Inferior parietal cortex (tissue), 1 donor: ENCODE data around the gene ADCY3.

ENCODE experiments used
- DNase-seq: peaks from one replicate; pipeline ENCODE4 v3.0.0-alpha.2; 2016; ENCODE audit errors: extremely low spot score

Gene ADCY3

DNA sequence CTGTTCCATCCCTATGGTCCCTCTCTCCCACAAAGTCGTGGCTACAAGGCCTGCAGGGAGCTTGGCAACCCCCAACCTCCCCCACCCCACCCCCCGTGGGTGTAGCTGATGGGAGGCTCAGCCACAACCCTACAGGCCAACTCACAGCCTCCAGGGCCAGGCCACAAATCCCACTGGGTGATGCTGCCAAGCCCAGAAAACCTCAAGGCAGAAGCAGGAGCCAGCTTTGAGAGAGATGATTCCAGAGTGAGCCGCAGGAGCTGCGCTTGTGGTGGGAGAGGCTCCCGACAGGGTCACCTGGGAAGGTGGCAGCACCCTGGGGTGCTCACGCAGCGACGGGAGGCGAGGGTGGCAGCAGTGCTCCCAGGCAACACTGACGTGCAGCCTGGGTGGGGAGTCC is 44.8 kb downstream of the ADCY3 start:
- no peak for DNase-seq

- DNase-seq, result no peak
Measured at GRCh38 chr2:24874035-24874434, 46.0 kb downstream of the ADCY3 start.

DNA sequence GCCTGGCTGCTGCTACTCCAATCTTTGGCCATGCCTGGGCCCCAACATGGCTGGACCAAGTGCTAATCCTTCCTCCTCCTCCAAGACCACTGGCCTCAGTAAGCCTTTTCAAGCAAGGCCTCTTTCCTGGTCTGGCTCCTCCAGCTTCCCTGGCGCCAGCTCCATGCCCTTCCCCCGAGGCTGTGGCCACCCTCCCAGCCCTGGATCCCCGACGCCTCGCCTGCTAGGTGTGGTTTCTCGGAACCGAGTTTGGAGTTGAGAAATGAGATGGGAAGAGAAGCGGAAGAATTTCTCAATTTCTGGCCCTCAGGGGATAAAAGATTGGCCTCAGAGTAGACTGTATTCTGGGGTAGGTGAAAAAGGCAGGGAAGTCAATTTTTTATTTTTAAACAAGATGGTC is 46.4 kb downstream of the ADCY3 start:
- no peak for DNase-seq

- DNase-seq, result no peak
Measured at GRCh38 chr2:24872344-24873115, 47.5 kb downstream of the ADCY3 start.

- DNase-seq, result no peak
Measured at GRCh38 chr2:24871852-24872333, 48.1 kb downstream of the ADCY3 start.

- no peak for DNase-seq
Measured at GRCh38 chr2:24870891-24871705, 48.9 kb downstream of the ADCY3 start.

- DNase-seq, result no peak
Measured at GRCh38 chr2:24870440-24870839, 49.6 kb downstream of the ADCY3 start.

- no peak for DNase-seq
Measured at GRCh38 chr2:24866946-24867345, 53.1 kb downstream of the ADCY3 start.

DNA sequence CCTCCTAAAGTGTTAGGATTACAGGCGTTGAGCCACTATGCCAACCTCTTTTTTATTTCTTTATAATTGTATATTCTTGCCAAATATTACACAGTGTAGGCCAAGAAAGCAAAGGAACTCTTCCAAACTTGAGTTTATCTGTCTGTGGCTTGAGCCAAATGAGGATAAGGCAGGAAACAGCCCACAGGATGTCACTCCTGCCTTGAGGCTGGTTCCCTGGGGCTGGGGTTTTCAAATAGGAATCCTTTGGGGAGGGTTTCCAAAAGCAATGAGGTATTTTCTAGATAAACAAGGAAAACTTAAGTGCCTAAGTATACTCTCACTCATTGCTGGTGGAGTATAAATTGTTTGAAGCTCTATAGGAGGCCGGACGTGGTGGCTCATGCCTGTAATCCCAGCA is 56.4 kb downstream of the ADCY3 start:
- DNase-seq, result no peak

DNA sequence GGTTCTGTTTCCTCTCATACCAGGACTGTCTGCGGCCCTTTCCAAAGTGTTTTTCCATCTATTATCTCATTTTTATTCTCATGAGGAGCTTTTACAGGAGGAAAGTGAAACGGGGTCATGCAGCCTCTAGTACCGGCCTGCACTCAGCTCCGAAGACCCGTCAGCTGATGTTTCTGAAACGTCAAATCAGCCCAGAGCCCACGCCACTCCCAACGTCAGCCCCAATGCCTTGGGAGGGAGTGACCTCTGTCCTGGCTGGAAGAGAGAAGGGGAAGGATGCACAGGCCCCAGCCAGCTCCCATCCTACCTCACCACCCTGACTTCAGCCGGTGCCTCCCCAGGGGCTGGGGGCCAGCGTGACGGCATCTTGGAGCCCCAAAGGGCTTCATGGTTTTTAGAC is 58.5 kb downstream of the ADCY3 start:
- DNase-seq, result no peak

- DNase-seq, result no peak
Measured at GRCh38 chr2:24860631-24861030, 59.4 kb downstream of the ADCY3 start.

GRCh38 chr2:24859968-24860600 is 60.0 kb downstream of the ADCY3 start:
- no peak for DNase-seq

DNA sequence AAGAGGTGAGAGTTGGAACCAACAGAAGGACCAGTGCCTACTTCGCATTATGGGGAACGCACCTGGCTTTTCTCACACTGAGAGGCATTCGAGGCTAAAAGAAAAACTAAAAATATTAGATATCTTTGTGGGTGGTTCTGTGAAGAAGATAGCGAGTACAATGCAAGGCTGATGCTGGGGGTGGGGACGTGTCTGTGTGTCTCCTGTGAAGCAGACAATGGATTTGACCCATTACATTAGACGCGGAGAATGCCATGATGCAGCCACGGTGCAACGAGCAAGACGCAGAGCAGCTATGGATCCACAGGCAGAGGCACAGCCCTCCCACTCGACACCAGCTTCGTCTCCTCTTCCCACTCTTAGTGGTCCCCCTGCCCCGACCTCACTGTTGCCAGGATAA is 61.0 kb downstream of the ADCY3 start:
- no peak for DNase-seq

GRCh38 chr2:24857746-24858145 is 62.3 kb downstream of the ADCY3 start:
- DNase-seq, result no peak

- no peak for DNase-seq
Measured at GRCh38 chr2:24856791-24857211, 63.2 kb downstream of the ADCY3 start.

DNA sequence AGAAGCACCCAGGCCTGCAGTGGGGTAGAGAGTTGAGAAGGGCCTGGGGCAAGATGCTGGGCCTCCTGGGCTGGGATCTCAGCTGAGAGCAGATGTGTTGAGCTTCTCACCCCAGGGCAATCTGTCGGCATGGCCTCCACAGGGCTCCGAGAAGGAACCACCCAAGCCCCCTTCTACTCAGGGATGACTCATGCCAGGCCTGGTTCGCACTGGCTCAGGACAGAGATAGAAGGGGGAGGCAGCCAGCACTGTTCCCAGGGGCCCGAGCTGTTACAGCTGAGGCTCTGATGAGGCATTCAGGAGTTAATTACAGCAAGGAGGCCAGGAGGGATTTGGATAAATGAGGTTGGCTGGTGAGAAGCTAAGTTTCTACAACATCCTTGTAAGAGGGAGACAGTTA is 64.3 kb downstream of the ADCY3 start:
- no peak for DNase-seq

DNA sequence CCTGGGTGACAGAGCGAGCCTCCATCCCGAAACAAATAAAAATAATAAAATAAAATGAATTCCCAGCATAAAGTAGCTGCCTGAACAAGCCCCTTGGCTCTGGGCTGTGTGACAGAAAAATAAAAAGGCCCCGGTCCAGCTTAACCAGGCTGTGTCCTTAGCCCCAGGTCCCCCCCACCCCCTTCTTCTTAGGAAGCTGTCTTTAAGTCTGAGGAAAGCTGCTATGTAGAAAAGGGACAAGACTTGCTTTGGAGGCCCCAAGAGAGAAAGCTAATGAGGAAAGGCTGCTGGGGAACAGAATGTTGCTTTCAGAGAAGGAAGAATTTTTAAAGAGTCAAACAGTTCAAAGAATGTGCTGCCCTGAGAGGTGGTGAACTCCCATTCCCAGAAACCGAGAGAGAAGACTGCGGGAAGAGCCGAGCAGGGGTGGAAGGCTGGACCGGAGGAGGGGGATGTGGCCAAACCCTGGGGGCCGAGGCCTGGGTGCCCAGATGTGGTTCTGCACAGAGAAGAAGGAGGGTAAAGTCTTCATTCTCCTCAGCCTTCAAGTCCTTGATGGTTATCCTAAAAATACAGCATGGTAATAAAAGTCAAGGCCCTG is 64.9 kb downstream of the ADCY3 start:
- no peak for DNase-seq

DNA sequence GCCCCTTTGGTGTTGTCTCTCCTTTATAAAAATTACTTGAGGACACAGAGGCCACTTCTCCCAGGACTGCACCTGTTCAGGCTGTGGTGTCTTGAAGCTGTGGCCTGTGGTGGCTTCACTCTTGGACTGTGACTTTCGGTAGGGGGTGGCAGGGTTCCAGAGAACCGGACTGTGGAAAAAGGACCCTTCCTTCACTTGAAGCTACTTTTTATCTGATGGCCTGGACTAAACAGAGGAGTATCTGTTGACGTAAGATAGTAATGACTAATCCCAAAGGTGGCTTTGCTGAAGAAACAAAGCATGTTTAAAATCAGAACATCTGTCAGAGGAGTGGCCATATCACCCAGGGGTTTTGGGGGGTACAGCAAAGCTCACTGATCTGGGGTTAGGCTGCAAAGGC is 66.0 kb downstream of the ADCY3 start:
- DNase-seq, result no peak

GRCh38 chr2:24853046-24853445 is 67.0 kb downstream of the ADCY3 start:
- no peak for DNase-seq

DNA sequence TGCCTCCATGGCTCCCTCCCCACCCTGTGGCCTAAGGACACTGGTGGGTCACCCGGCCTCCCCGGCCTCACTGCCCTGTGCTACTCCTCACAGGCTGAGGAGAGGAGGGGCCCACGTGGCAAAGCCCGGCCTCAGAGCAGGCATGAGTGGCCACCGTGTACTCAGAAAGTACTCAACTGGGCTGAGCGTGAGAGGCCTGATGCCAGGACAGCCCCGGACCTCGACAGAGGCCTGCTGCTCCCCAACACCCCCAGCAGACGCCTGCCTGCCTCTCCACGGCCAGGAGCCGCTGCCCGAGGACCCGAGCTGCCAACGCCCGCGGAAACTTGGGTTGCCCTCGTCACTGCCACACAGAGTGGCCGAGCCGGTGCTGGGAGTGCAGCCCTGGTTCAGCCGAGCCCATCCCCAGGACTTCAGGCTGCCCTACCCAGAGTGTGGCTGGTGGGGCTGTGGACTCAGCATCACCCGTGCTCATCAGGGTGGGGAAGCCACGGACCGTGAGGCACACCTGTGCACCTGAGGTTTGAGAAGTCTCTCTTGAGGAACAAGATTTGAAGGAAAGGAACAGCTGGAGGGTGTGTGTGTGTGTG is 67.5 kb downstream of the ADCY3 start:
- no peak for DNase-seq

DNA sequence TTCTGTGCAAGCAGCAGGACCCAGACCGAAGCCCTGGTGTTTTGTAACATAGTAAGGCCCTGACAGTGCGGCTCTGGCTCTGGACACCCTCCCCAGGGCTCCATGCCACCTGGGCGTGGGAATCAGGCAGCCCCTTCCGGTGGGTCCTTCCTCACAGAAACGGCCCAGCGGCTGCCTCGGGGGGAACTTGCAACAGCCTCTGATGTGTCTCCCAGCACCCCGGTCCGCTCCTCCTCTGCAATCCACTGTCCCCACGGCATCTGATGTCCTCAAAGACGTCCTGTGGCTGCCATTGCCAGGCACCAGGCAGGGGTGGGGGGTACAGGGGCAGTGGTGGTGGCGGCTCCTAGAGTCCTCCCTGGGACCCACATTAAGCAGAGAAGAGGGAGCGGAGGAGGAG is 68.0 kb downstream of the ADCY3 start:
- no peak for DNase-seq

- DNase-seq, result no peak
Measured at GRCh38 chr2:24850944-24851343, 69.1 kb downstream of the ADCY3 start.
